Chondrocyte (in vitro differentiated cells): ENCODE data around the gene CFDP1. TPM values are rescaled to one million over a fixed set of nuclear protein-coding genes. Genes with fewer than 3 reads are reported as not detected.
"Not testable (repeated sequence)": the region's sequence is repeated elsewhere in the genome, so short reads cannot be mapped to it uniquely, and the experiment has no call there.

ENCODE experiments used
- DNase-seq: peaks from one replicate; pipeline ENCODE4 v3.0.0; 2021; ENCODE audit warnings: mixed read lengths, low spot score
- H3K27ac Mint-ChIP-seq: one replicate; pipeline ENCODE4 v1.8.0; 2021; ENCODE audit warnings: mild to moderate bottlenecking, moderate library complexity, mixed read lengths; ENCODE audit not compliant: unreplicated experiment
- H3K27me3 Mint-ChIP-seq: 2 replicates; pipeline ENCODE4 v1.8.0; 2021; ENCODE audit warnings: low read depth, mixed read lengths
- H3K36me3 Mint-ChIP-seq: 2 replicates; pipeline ENCODE4 v1.8.0; 2021; ENCODE audit warnings: low read depth, mixed read lengths
- H3K4me1 Mint-ChIP-seq: 2 replicates; pipeline ENCODE4 v1.8.0; 2021; ENCODE audit warnings: low read depth, mild to moderate bottlenecking, mixed read lengths
- H3K4me3 Mint-ChIP-seq: one replicate; pipeline ENCODE4 v1.8.0; 2021; ENCODE audit warnings: mild to moderate bottlenecking, moderate library complexity, mixed read lengths; ENCODE audit not compliant: unreplicated experiment
- H3K9me3 Mint-ChIP-seq: 2 replicates; pipeline ENCODE4 v1.8.0; 2021; ENCODE audit warnings: low read depth, mixed read lengths
- CTCF ChIP-seq: fragments of 200-600 bp; sonication (generic); IDR thresholded peaks from 2 replicates; pipeline ENCODE4 v1.5.0; 2021; ENCODE audit warnings: antibody characterized with exemption, mild to moderate bottlenecking, moderate library complexity
- total RNA-seq: library from RNA; stranded (reverse); gene quantifications from 3 replicates; pipeline ENCODE4 v1.2.1, GENCODE V29; 2021

The CFDP1 gene
- total RNA-seq, 1 donor from 2014 or later: 45.3 TPM

- no peak for TF ChIP-seq CTCF
- Mint-ChIP-seq H3K27ac (no peak overlapping the region), H3K4me1 (peaks cover 41% of the 10 kb centered on the region), H3K9me3 (no peaks in the 10 kb centered on the region), H3K27me3 (no peaks in the 10 kb centered on the region), H3K4me3 (no peak overlapping the region), H3K36me3 (peaks cover 2% of the 10 kb centered on the region)
- no peak for DNase-seq
Observed at GRCh38 chr16:75458029-75458428, 24.7 kb upstream of the CFDP1 start.

GRCh38 chr16:75457485-75458021 is 24.2 kb upstream of the CFDP1 start:
- Mint-ChIP-seq H3K27ac (no peak overlapping the region), H3K27me3 (no peaks in the 10 kb centered on the region), H3K4me3 (no peak overlapping the region), H3K4me1 (peaks cover 40% of the 10 kb centered on the region), H3K36me3 (peaks cover 2% of the 10 kb centered on the region), H3K9me3 (no peaks in the 10 kb centered on the region)
- no peak for TF ChIP-seq CTCF
- DNase-seq: peak; percentile 27

- TF ChIP-seq CTCF: no peak
- Mint-ChIP-seq H3K4me1 (peaks cover 37% of the 10 kb centered on the region), H3K4me3 (no peak overlapping the region), H3K27ac (no peak overlapping the region), H3K27me3 (no peaks in the 10 kb centered on the region), H3K36me3 (peaks cover 2% of the 10 kb centered on the region), H3K9me3 (no peaks in the 10 kb centered on the region)
- peak; percentile 10 for DNase-seq
Observed at GRCh38 chr16:75456971-75457370, 23.7 kb upstream of the CFDP1 start.

DNA sequence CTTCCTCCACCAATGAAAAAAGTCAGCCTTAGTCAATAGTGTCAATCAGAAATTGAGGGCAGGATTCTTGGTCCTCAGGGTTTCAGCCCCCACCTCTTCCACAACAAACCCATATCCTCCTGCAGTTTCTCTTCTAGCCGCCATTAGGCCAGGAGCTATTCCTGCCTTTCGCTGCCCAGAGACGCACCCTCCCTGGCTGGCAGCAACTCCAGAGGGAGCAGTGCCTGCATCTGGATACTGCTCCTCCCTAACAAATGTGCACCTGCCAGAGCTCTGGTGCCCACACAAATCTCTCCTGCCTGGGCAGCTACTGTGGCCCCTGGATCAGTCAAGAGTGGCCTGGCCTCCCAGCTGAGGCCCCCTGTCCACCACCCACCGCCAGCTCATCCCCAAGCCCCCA is 23.2 kb upstream of the CFDP1 start:
- not testable (repeated sequence) for H3K36me3 Mint-ChIP-seq, H3K4me3 Mint-ChIP-seq, H3K9me3 Mint-ChIP-seq, H3K27me3 Mint-ChIP-seq, H3K27ac Mint-ChIP-seq
- peak; percentile 44 for DNase-seq
- H3K4me1 Mint-ChIP-seq: peaks cover 32% of the 10 kb centered on the region

- no peak overlapping the region for H3K27ac Mint-ChIP-seq
Observed at GRCh38 chr16:75455677-75456076, 22.4 kb upstream of the CFDP1 start.

More at GRCh38 chr16:75455677-75456076, 22.4 kb upstream of the CFDP1 start:
- Mint-ChIP-seq H3K4me1 (peaks cover 26% of the 10 kb centered on the region), H3K27me3 (no peaks in the 10 kb centered on the region), H3K4me3 (no peak overlapping the region), H3K36me3 (peaks cover 5% of the 10 kb centered on the region), H3K9me3 (no peaks in the 10 kb centered on the region)
- no peak for TF ChIP-seq CTCF
- DNase-seq: peak; percentile 13
